Activated CD4-positive, alpha-beta T cell treated with anti-CD3 and anti-CD28 coated beads, Interleukin-2, amount 50 U/mL, for 48 hours (primary cell): Measurements from ENCODE around the gene UMAD1.
"Not testable (repeated sequence)": the region's sequence is repeated elsewhere in the genome, so short reads cannot be mapped to it uniquely, and the experiment has no call there.

Experiments
- DNase-seq, 2 experiments: peaks; one replicate each; pipeline ENCODE4 v3.0.0-alpha.2; 2020

UMAD1 gene

DNA sequence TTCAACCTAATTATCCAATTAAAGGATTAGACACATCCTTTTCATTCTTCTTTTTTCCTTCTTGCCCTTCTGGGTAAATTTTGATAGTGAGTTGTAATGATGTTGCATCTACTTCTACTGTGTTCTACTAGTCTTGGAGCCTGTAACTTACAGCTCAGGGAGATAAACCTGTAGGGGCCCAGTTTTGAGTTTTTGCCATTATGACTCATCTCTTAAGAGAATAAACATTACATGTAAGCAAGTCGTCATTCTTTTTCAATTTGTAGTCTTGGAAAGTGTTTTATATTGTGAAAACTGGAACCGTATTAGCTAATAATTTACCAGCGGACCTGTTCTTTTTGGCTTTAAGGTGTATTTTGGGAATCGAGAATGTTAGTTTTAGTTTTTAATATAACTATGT, 167.6 kb downstream of the UMAD1 start:
- no peak for DNase-seq

DNA sequence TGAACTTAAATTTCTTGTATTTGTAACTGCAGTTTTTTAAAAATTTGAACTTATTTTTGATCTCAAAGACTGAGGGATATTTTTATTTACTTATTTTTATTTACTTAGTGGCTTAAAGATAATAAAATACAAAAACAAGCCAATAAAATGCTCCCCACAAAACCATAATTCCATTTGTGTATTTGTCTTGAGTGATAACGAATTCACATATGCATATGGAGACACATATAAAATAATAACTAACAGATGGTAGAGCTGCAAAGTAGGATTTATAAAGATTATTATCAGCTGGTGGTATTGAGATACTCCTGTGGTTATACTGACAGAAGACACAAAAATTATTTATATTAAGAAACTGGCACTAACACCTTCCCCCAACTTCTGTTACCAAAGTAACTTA, 168.1 kb downstream of the UMAD1 start:
- DNase-seq: no peak

DNA sequence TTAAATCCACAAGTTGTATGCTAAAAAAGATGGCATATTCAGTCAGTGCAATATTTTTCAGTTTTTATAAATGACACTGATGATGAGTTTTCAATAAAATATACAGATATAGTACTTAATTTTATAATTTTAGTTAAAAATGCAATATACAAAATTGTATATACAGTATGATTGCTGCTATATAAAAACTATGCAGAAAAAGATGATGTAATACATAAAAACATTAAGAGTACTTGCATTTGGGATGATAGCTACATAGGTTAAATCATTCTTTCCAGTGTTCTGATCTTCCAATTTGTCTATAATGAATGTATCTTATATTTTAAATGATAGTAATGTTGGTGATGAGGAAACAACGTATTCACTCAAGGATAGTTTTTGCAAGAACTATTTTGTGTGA, 169.8 kb downstream of the UMAD1 start:
- DNase-seq: no peak

DNA sequence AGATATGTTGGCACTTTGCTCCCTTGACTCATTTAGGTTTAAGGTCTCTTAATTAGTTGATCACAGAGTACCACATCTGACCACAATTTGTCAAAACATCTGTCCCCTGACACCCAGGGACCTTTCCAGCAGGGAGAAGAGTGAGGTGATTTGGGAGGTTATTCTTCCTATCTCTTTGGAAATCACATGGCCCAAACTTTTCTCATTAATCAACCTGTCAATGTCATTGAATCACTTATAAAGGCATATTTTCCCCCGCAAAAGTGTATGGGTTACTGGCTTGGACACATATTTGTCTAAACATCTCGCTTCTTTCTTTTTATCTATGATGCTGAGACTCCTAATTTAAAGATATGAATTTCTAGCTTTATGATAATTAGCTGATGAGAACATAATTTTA, 170.3 kb downstream of the UMAD1 start:
- no peak for DNase-seq

DNA sequence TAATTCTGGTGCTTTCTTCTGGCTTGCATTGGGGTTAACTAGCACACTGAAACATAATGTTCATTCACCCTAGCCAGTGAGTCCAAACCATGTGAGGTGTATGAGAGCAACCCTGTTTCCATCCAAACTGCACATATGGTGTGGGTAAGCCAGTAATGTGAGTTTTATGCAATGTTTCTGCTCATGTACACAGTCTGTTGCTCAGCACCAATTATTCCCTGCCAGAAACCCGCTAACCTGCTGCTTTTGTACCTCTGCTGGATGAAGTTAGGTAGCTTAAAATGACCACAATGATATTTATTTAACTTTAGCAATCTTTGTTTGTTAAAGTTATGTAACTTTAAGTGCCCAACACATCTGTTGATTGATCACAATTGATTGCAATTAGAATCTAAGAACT, 171.6 kb downstream of the UMAD1 start:
- no peak for DNase-seq

DNA sequence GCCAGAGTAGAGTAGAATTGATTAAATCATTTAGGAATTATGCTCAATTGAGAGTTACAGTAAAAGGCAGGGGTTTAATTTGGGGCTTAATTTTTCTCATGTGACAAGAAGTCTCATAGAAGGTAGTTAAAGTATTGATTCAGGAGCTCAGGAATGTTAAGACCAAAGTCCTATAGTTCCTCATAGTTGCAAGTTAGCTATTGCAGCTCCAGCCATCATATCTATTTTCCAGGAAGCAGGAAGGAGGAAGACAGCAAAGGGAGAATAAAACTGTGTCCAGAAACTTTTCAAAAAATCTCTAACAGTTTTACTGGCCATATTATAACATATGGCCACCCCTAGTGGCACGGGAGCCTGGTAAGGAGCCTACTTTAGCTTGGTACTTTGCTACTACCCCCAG, 174.8 kb downstream of the UMAD1 start:
- DNase-seq: no peak

DNA sequence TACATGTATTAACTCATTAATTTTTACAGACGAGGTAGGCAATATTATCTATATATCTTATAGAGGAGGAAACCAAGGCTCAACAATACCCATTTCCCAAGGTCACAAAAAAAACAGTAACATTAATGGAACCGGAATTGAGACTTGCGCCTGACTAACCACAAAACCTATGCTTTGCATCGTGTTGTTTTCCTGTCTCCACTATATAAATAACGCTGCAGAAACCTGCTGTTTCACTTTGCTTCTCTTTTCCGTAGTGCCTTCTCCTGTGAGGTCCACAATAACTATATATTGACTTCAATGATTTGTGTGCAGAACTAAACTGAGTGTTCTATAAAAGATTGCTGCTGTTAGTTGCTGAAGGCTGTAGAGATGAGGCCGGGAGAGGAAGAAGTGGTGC, 175.5 kb downstream of the UMAD1 start:
- DNase-seq: no peak

DNA sequence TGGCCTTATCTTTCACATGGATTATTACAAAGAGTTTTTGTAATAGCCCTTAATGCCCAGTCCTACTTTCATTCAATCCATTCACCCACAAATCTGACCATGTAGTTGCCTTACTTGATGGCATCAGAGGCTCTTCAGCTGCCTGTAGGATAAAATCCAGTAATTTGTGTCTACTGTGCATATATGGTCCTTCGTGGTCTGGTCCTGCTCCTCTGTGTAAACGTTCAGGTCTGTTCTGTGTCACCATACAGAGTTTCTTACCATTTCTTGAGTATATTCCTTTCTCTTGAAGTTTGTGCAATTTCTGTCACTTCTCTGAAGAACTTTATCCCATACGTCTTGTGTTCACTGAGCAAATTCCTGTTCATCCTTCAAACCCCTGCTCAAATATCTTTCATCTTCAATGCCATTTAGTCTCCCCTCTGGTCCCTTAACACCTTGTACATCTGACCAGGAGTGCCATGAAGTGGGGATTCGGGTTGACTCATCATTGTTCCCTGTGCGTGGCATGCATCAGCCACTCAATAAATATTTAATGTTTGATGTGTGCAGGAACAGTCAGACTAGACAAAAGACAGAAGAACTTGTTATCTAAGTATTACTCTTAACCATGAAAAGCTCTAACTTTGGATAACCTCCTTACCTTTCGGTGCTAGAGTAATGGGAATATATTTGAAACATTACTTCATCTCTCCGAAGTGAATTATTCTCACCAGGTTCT, 176.4 kb downstream of the UMAD1 start:
- DNase-seq: no peak

DNA sequence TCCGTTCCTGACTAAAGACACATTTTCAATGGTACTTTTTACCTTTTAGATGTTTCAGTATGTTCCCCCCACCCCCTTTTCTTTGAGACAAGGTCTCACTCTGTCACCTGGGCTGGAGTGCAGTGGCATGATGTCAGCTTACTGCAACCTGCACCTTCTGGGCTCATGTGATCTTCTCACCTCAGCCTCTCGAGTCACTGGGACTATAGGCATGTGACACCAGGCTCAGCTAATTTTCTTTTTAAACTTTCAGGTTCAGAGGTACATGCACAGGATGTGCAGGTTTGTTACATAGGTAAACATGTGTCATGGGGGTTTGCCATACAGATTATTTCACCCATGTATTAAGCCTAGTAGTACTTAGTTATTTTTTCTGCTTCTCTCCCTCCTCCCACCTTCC, 177.2 kb downstream of the UMAD1 start:
- DNase-seq: no peak

DNA sequence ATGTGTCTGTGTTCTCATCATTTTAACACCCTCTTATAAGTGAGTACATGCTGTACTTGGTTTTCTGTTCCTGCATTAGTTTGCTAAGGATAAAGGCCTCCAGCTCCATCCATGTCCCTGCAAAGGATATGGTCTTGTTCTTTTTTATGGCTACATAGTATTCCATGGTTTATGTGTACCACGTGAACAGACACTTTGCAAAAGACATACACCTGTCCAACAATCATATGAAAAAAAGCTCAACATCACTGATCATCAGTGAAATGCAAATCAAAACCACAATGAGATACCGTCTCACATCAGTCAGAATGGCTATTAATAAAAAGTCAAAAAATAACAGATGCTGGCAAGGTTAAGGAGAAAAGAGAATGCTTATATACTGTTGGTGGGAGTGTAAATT, 177.6 kb downstream of the UMAD1 start:
- DNase-seq: not testable (repeated sequence)

DNA sequence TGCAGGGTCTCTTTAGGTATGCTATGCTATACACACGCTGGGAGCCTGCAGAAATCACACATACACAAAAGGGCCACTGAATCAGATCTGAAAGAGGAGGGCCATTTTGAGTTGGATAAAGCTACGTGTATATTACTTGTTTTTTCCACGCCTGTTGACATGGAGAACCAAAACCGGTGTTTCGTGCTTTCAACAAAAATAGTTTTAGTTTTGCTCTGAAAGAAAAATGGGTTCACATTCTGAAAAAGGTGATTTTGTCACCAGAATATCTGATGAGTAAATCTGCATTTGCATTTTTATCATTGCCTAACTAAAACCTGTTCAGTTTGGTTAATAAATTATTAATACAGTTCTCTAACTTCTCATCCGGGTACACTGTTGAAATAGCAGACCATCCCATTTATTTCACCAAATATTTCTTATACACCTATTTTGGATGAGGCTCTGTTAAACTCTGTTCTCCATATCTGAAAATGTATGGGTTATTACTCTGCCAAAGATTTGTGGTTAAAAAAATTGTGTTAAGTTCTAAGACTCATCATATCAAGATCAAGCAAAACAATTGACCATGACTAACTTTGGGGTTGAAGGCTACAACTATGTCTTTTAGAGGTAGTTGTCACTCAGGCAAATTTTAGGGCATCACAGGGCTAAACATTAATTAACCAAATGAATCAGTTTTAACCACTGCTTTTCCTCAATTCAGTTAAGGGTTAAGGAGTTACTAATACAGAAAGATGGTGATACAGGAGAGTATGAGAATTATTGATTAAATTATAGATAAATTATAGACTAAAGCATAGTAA, 179.1 kb downstream of the UMAD1 start:
- no peak for DNase-seq

DNA sequence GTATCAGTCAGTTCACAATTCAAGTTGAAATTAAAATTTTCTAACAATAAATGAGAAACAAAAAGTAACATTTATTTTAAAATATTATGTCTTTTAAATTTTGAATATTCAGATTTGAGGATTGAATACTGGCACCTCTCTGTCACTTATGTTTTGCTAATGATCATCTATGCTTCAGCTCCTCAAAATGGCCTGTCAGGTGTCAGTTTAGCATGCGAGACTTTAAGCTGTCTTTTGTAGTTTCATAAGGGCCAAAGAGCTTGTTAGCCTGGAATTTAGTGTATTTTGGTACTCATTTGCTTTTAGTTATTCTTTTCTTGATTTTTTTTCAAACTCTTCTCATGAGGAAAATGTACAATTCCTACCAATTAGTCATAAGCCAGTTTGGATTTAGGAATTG, 179.9 kb downstream of the UMAD1 start:
- DNase-seq: no peak

DNA sequence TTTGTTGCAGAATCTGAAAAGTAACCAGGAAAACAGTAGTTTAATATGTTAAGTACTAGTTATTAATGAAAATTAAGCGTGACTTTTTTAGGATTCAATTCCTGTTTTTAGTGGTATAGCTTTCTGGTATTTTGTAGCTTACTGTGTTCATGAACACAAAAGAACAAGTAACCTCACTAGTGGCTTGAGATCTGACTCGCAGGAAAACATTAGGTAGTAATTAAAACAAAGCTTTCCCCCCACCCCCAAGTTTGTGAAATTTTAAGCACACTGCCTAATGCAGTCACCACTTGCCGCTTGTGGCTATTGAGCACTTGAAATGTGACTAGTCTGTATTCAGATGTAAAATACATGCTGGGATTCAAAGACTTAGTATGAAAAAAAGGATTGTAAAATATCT, 180.4 kb downstream of the UMAD1 start:
- DNase-seq: no peak

DNA sequence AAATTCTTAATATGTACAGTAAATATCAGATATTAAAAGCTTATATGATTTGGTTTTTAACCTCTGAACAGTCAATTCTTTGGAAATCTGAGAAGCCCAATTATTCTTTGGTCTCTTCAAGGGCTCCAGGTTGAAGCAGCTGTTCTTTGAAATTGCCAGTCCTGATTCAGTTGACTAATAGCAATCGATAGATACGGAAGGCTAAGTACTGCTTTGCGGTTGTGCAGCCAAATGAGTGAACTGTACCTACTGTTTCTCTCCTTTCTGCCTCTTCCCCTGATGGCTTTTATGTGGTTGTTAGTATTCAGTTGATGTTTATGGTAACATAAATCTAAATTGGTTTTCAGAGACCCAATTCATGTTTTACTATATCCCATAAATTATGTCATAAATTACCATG, 181.0 kb downstream of the UMAD1 start:
- no peak for DNase-seq

DNA sequence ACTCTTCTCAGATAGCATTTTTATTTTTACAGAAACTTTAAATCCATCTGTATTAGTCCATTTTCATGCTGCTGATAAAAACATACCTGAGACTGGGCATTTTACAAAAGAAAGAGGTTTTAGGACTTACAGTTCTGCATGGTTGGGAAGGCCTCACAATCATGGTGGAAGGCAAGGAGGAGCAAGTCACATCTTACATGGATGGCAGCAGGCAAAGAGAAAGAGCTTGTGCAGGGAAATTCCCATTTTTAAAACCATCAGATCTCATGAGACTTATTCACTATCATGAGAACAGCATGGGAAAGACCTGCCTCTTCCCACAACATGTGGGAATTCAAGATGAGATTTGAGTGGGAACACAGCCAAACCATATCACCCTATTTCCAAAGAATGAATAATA, 184.7 kb downstream of the UMAD1 start:
- DNase-seq: not testable (repeated sequence)

DNA sequence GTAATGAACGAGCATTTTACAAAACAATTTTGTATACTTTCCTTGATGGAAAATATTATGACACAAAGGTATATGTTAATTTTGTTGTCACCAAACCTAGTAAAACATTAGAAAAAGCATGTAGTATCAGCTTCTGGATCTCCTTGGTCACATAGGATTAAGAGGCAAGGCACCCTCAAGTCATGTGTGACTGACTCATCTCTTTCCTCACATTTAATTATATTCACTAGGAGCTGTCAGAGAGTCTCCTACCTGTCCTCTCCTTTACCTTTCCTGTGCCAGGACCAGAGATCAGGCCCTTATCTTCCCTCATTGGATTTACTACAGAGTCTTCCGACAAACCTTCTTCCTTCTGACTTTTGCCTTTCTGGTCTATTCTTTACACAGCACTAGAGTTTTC, 189.1 kb downstream of the UMAD1 start:
- DNase-seq: no peak

DNA sequence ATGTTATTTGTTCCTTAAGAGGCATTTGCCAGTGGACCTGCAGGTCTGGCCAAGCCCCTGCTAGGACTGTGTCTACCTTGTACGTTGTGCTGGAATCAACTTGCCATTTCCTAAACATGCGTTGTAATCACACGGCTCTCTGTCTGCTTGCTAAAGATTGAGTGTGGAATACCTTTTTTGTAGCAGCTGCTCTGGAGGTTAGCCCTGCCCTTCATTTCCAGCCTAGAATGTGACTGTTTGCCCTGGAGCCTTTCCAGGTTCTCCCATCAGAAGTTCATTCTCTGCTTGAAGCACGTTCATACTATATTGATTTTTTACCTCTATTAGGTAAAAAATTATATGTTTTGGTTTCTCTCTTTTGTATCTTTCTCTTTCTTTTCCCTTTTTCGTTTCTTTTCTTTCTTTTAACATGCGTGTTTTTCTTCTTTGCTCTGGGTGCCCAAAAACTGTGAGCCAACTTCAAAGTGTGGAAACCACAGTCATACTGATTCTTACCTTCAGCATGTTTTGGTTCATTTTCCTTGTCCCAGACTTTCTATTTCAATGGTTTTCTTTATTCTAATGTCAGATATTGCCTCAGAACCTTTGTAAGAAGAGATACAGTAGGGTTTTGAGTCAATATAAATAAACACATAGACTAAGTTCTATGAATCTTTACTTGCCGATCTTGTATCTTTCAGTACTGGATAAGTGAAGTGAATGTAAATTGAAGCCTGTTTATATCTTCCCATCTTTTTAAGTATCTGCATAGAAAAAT, 189.7 kb downstream of the UMAD1 start:
- no peak for DNase-seq

DNA sequence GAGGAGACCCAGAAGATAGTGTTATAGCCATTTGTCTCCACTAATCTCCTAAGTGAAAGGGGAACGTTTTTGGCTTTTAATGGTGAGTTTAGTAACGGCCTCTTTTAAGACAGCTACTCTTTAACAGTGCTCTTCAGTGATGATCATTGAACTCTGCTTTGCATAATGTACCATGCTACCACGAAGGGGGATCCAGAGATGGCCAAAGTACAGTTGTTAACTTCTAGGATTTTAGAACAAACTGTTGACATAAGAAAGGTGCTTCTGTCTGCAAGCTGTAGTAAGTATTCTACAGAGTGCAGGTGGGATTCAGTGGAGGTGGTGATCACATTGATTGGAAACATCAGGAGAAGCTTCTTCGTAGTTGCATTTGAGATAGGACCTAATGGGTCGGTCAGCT, 192.0 kb downstream of the UMAD1 start:
- DNase-seq: no peak

DNA sequence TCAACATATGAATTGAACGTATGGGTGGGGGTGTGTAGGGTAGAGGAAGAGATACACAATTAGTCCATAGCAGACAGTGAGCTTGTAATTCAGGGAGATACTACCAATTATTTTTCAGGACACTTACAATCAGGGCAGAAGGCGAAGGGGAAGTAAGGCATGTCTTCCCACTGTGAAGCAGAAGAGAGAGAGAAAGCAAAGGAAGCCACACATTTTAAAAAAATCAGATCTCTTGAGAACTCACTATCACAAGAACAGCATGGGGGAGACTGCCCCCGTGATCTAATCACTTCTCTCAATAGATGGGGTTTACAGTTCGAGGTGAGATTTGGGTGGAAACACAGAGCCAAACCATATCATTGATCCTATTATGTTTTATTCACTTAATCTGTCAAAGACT, 194.2 kb downstream of the UMAD1 start:
- DNase-seq: no peak

DNA sequence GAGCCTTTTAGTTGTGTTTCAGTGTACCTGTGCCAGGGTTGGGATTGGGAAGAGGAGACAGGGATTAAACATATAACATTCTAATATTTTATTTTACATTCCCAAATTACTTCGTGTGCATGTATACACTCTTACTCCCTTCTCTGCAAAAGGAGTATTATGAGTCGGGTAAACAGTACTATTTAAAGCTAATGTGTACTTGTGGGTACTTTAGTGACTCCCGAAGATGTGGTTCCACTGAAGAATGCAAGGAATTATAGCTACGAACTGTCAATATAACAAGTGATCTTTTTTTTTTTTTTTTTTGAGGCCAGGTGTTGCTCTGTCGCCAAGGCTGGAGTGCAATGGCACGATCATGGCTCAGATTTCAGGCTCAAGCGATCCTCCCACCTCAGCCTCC, 200.5 kb downstream of the UMAD1 start:
- DNase-seq: no peak

DNA sequence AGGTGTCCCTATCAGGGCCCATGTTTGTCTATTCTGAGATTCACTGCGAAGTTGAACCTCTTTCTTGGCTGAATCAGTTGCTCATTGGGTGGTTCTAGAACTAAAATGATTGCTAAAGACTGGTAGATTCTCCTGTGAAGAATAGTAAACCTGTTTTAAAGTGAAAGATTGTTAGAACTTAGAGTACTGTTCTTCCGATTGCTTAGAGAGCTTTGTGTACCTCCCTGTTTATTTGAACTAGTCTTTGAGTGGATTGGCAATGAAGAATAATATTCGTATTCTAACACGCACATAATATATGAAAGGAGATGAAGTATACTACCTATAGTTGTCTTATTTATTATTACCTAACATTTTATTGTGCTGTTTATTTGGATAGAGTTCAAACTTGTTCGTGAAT, 202.7 kb downstream of the UMAD1 start:
- no peak for DNase-seq

DNA sequence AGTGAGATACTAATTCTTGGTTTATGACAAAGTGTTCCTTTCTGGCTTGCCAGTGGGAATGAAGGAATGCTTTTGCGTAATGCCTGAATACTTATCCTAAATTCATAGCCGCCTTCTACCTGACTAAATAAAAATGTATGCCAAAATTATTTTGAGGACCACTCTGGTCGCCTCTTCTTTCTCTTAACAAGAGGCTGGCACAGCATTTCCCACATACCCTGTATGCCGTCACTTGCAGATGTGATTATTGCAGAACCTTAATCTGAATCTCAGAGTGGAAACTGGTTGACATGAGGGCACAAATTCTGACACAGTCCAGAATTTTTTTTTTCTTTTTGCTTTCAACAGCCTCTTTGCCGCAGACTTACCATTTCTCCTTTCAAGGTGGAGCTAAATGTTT, 203.4 kb downstream of the UMAD1 start:
- DNase-seq: no peak

DNA sequence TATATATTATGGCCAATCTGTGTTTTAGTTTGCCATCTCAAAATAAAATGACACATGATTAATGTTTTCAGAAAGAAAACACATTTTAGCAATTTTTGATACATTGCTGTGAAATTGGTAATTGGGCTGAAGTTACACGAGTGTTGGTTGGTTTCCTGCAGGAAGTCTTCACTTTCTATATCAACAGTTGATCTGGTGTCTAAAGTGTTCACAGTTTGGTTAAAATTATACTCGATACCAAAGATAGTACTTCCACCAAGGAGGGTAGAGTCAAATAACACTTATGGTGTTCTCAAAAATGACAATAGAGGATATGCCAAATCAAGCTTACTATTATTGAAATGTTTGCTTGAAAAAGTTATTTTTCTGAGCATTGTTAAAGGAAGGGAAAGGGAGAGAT, 207.7 kb downstream of the UMAD1 start:
- no peak for DNase-seq

DNA sequence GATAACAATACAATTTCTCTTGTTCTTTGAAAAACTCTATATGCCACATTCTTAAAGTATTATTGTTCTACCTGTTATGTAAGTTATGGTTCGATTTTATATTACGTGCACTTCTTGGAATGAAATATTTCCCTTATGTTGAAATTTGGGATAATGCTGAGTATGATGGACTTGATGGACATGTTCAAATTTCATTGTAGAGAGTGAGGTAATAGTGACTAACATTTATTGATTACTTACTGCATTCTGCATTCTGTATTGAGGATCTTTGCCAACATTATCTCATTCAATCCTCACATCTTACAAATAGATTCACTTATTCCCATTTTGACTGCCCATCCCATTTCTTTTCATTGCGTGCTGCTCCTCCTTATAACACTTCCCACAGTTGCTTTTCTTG, 208.3 kb downstream of the UMAD1 start:
- no peak for DNase-seq
